Peyer's patch (tissue), 4 donors: Measurements from ENCODE around the gene ROBO2.

Source experiments
- CTCF ChIP-seq, 6 experiments: fragments of 450-650 bp in 4 of 6; fragments of 200-600 bp in 2 of 6; sonication (generic) in 1 of 6; IDR thresholded peaks; one replicate each; pipeline ENCODE4 v1.5.1; 2017 to 2019; ENCODE audit warnings: antibody characterized with exemption in 6 of 6, mild to moderate bottlenecking in 3 of 6, moderate library complexity in 1 of 6
- POLR2A ChIP-seq, 2 donors: fragments of 450-650 bp; IDR thresholded peaks; one replicate each; pipeline ENCODE4 v1.5.1; 2017; ENCODE audit warnings: antibody characterized with exemption in 2 of 2, mild to moderate bottlenecking in 2 of 2, moderate library complexity in 2 of 2

GRCh38 chr3:77323626-77324025 is 283.7 kb downstream of the ROBO2 start:
- TF ChIP-seq CTCF (IDR thresholded peaks at IDR 0.05) (no peak), POLR2A (IDR thresholded peaks at IDR 0.05) (no peak)
